NCI-H128 (cell line): ENCODE data around the gene RNLS.

ENCODE experiments used
- DNase-seq: peaks from one replicate; lab custom pipeline; 2025; ENCODE audit not compliant: unreplicated experiment; lab: John Stamatoyannopoulos, UW

RNLS gene

DNA sequence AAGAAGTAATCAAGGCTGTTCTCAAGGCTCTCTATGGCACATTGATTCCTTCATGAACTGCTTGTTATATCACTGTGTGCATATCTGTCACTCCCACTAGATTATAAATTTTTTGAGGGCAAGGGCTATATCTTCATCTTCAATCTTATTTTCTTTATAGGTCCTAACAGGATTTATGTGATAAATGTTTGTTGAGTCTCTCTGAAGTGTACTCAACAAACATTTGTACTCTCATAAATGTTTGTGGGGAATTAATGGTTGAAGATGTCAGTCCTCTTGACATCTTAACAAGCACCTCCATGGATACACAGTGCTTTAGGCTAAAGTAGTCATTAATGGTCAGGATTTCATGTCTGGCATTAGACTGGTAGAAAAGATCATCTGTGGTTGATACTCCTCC lies 143.2 kb downstream of the RNLS start:
- no peak for DNase-seq

GRCh38 chr10:88437411-88437810 lies 145.7 kb downstream of the RNLS start:
- no peak for DNase-seq

DNA sequence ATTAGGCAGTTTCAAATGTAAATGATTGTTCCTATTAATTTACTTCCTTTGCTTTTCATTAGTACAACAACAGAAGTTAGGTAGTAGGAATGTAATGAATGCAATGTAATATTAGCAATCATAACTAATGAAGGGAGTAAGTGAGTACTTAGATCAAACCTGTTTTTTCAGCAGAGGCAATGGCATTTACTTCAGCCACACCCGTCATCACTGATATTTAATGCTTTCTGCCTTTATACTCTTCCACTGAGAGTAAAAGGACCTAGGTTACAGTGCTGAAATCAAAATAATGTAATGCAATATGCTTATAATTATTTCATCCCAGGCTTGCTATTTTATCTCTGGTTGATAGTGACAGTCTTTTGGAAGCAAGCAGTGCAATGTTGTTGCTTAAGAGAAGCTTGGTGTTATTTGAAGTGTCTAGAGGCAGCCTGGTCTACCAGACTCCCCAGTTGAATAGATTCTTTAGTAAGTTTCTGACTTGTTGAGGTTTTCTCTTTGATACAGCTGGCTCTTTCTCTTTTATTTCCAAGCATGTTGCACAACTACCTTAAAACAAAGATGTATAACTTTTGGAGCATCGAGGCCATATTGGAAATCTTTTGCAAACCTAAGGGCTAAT lies 149.4 kb downstream of the RNLS start:
- DNase-seq = no peak

DNA sequence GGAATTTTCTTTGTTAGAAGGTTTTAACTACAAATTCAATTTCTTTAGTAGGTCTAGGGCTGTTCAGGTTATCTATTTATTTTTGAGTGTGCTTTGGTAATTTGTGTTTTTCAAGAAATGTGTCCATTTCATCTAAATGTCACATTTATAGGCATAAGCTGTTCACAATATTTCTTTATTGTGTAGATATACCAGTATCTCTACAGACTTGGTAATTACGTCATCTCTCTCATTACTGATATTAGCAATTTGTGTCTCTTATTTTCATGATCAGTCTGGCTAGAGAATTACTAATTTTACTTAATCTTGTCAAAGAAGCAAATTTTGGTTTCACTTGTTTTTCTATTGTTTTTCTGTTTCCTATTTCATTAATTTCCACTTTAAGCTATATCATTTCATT lies 152.0 kb downstream of the RNLS start:
- DNase-seq = no peak

- DNase-seq = no peak
Observed at GRCh38 chr10:88428976-88429375, 154.1 kb downstream of the RNLS start.

GRCh38 chr10:88428442-88428841 lies 154.7 kb downstream of the RNLS start:
- no peak for DNase-seq

DNA sequence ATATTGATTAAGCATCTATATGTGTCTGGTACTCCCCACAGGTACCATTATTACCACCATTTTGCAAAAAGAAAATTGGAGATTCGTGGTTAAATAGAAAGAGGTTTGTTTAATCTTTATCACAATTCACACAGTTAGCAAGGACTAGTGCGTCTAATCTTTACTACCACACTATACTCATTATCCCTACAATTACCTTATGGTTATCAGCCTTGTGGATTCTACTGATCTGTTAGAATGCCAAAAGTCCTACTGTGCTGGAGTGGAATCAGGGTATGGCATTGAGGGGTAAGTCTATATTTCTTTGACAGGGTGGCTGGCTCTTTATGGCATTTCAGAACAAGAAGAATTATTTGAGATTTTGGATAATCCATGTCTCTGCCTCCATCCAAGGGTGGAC lies 156.1 kb downstream of the RNLS start:
- DNase-seq = no peak

DNA sequence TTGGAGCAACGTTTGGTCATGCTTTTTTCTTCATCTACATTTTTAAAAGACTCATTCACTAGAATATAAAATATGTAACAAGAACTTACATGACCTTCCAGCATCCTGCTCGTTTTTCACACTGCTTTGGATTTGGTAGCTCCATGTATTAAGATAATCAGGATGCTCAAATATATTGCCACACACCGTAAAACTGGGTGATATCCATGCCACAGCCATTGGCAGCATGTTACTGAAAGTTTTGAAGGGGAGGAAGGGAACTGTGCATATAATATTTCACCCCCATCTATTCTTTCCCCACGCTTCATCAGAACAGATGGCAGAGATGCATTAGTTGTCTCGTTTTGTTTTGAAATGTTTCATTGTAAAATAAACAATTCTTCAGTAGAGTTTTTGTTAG lies 158.2 kb downstream of the RNLS start:
- DNase-seq = no peak

GRCh38 chr10:88423732-88424131 lies 159.4 kb downstream of the RNLS start:
- no peak for DNase-seq

DNA sequence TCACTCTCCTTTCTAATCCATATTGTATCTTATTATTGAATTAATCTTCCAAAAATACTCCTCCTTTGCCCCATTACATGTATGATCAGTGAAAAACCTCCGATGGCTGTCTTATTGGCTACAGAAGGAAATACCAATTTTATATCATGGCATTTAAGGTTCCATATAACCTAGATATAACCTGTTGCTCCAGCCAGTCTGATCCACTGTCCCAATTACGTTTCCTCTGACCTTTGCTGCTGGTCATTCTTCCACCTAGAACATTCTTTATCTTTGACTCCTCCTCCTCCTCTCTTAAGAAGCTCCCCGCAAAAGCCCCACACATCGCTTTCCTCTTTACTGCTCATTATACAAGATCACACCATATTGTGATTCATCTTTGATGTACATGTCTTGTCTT lies 161.5 kb downstream of the RNLS start:
- DNase-seq = no peak

DNA sequence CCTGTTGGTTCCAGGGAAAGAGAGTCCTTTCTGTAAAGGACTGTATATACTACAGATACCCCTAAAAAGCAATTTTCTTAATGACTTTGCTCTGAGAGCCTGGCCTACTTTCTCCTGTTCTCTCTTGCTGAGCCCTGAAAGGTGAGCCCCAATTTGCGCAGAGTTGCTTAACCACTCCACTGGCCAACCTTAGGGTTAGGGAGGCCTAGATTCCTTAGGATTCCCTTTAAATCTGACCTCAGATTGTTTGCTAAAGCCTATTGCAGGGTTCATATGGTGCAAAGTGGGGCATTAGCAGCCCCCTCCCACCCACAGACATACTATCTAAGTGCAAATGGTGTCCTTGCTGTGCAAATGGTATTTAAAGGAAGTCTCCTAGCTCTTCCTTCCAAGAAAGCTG lies 164.2 kb downstream of the RNLS start:
- no peak for DNase-seq

DNA sequence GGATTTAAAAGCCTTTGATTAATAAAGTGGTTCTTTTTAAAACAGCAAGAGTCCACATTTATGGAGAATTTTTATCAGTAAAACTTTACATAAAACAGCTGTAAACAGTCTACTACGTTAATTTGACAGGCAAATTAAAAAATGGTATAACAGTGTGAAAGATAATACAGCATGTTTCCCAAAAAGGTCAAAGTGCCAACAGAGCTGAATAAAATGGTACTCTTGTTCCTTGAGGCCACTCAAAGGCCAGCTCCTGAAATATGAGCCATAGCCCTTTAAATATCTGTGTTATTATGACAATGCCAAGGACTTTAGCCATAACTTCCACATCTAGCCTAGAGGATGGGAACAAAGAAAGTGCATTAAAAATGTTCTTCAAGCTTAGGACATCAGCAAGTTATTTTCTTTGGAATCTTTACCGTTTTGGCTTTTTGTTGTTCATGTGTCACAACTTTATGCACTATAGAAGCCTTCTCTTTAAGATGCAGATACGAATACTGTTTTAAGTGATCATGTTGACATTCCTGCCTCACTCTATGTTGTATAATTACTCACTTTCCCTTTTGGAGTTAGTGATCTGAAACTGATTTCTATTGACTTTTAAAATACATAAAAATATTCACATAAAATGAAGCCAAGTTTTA lies 165.6 kb downstream of the RNLS start:
- DNase-seq = no peak

GRCh38 chr10:88416801-88417200 lies 166.3 kb downstream of the RNLS start:
- DNase-seq = no peak

DNA sequence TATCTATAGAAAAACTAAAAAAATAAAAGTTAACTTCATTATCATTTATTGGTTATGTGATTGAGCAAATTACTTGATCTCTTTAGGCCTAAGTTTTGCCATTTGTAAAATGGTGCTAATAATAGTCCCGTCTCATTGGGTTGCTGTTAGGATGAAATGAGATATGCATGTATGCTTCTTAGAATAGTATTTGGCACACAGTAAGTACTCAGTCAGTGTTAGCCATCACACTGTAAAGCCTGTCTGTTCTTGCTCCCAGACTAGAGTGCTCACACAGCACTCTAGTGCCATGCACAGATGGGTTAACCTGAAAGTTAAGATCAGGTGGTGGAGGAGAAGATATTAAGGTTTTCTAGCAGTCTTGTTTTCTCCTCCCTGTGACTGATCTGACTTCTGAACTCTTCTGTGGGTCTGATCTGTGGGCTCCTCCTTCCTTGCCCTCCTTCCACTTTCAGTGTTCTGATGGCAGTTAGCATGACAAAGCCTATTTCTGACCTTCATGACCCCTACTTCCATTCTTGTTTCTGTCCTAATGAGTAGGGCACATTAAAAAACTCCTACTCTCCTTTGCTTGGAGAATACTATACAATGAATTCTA lies 167.5 kb downstream of the RNLS start:
- no peak for DNase-seq

DNA sequence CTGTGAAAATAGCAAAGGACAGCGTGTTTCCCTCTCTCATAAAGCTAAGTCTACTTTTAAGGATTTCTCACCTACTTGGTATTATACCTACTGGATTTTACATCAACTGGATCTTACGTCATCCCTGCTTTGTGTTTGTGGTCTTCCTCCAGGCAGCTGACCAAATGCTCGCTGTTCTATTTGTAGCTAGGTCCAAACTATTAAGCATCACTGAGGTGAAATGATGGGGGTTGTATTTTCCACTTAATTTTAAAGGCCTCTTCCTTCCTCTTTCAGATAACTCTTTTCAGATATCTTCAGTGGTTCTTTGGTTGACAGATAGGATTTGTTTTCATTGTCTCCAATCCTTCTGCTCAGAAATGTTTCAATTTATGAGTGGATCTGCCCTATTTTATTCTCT lies 169.7 kb downstream of the RNLS start:
- no peak for DNase-seq

DNA sequence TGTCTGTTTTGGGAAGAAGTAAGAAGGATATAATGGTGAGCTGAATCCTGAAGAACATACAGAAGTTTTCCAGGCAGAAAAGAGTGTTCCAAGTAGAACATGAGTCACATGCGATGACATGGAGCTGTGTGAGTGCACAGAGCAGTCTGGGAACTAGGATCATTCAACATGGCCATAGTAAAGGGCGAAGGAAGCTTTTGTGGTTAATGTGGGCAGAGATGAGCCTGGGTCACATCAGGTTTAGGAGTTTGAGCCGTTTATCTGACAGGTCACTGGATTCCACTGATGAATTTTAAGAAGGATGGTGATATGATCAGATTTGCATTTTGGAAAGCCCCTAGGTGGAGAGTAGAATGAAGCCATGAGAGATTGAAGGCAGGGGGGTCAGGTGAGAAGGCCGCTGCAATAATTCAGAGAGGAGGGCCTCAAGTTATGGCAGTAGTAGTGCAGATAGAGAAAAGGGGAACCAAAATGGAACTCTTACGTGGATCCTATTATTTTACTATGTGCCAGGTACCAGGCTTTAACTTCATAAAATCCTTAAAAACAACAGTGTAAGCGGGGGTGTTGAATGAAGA lies 171.3 kb downstream of the RNLS start:
- DNase-seq = no peak

- no peak for DNase-seq
Observed at GRCh38 chr10:88409824-88410223, 173.3 kb downstream of the RNLS start.

- no peak for DNase-seq
Observed at GRCh38 chr10:88409236-88409635, 173.9 kb downstream of the RNLS start.

DNA sequence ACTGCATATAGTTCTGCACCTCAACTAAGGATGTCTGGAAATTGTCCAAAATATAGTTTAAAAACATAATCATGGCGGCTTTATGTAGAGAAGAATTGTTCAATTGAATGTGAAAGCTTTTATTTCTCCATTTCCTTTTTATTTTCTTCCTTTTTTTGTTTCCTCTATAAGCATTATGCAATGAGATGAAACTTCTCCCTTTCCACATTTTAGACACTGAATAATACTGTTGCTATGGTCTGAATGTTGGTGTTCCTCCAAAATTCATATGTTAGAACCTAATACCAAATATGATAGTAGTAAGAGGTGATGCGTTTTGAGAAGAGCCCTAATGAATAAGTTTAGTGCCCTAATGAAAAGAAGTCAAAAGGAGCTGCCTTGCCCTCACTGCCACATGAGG lies 175.0 kb downstream of the RNLS start:
- no peak for DNase-seq

DNA sequence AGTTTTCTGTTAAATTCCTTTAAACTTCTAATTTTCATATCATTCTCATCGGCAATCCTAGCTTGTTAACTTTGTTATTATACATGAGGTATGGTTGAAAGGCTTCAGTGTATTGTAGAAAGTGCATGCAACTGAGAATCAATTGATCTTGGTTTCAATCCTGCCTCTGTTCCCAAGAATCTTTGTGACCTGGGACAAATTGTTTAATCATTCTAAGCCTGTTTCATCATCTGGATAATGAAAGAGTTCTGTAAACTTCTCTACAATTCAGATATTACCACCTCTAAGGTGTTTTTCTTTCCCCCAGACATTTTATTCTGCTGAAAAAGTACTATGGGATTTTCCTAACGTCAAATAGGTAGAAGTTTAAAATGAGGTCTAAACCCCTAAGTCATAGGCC lies 179.0 kb downstream of the RNLS start:
- no peak for DNase-seq

- DNase-seq = no peak
Observed at GRCh38 chr10:88401671-88402347, 181.3 kb downstream of the RNLS start.

GRCh38 chr10:88399240-88399639 lies 183.9 kb downstream of the RNLS start:
- DNase-seq = no peak
